HCT116 (cell line): ENCODE data around the gene AHNAK. TPM values are rescaled to one million over a fixed set of nuclear protein-coding genes. Genes with fewer than 3 reads are reported as not detected.

Experiments
- ATAC-seq: fragments of 200-7000 bp; cut with Tn5 transposase; 2 replicates; pipeline ENCODE4 v1.9.1; 2020; ENCODE audit warnings: mild to moderate bottlenecking, moderate library complexity
- BruUV-seq: library from RNA; stranded (reverse); fragments of 400-500 nt; replicated peaks from 2 replicates; lab custom pipeline; 2021; lab: Mats Ljungman, UMichigan
- CTCF ChIA-PET: fragments of 300-600 bp; sonication (Branson Sonifier 250); formaldehyde crosslinking; loops from one replicate; lab custom pipeline; 2021; ENCODE audit warnings: antibody characterized with exemption; lab: Charles Lee
- POLR2A ChIA-PET: fragments of 300-600, 350-600 bp; sonication (Branson Sonifier 250); formaldehyde crosslinking; loops from one replicate; lab custom pipeline; 2021; ENCODE audit warnings: antibody characterized with exemption; lab: Charles Lee
- RAD21 ChIA-PET, 2 experiments: fragments of 300-600 bp; sonication (Branson Sonifier 250); formaldehyde crosslinking; loops; one replicate each; lab custom pipeline; 2023; ENCODE audit warnings: low total read pairs in 2 of 2; ENCODE audit not compliant: uncharacterized antibody in 2 of 2, unreplicated experiment in 2 of 2, low non-redundant PET in 1 of 2; lab: Charles Lee
- DNase-seq: peaks from one replicate; pipeline ENCODE4 v3.0.0-alpha.2; 2010; ENCODE audit warnings: low read depth, low spot score
- H2AFZ ChIP-seq: fragments of 200-600 bp; shearing (Covaris generic), sonication (generic); 2 replicates; pipeline ENCODE4 v1.6.1; 2017; ENCODE audit warnings: low read depth, mixed run types, mixed read lengths, antibody characterized with exemption, low read length; ENCODE audit not compliant: poor library complexity, severe bottlenecking
- H3K27ac ChIP-seq: 2 replicates; pipeline ENCODE4 v1.5.1; 2012; ENCODE audit warnings: low read depth, low read length
- H3K27me3 ChIP-seq: fragments of 200-600 bp; sonication (generic); 2 replicates; pipeline ENCODE4 v1.6.1; 2016; ENCODE audit warnings: mixed run types, low read length, mixed read lengths; ENCODE audit not compliant: insufficient read depth
- H3K36me3 ChIP-seq, 2 experiments: fragments of 200-500 bp in 1 of 2; fragments of 200-600 bp in 1 of 2; sonication (Bioruptor generic) in 1 of 2; sonication (generic) in 1 of 2; 2 replicates each; pipeline versions ENCODE4 v1.5.1 to v1.6.1; 2014 to 2016; ENCODE audit warnings: low read length in 2 of 2, inconsistent platforms in 1 of 2, mixed read lengths in 1 of 2, mixed run types in 1 of 2; ENCODE audit not compliant: insufficient read depth in 2 of 2, control insufficient read depth in 1 of 2
- H3K4me1 ChIP-seq, 2 experiments: fragments of 200-600 bp in 1 of 2; sonication (generic) in 1 of 2; 2 replicates each; pipeline versions ENCODE4 v1.5.1 to v1.6.1; 2012 to 2017; ENCODE audit warnings: low read length in 2 of 2, inconsistent platforms in 1 of 2, mild to moderate bottlenecking in 1 of 2, mixed read lengths in 1 of 2, mixed run types in 1 of 2, moderate library complexity in 1 of 2; ENCODE audit not compliant: insufficient read depth in 2 of 2, control insufficient read depth in 1 of 2
- H3K4me2 ChIP-seq: fragments of 200-600 bp; sonication (generic); 2 replicates; pipeline ENCODE4 v1.6.1; 2017; ENCODE audit warnings: mixed run types, low read length, mixed read lengths
- H3K4me3 ChIP-seq, 2 experiments: fragments of 200-600 bp in 1 of 2; sonication (generic) in 1 of 2; replicated peaks in 1 of 2; 2 replicates each; pipeline ENCODE4 v1.5.1; 2011 to 2016; ENCODE audit warnings: low read length in 2 of 2, control low read depth in 1 of 2, low read depth in 1 of 2, mild to moderate bottlenecking in 1 of 2, mixed read lengths in 1 of 2, mixed run types in 1 of 2
- H3K79me2 ChIP-seq: fragments of 200-600 bp; sonication (generic); 2 replicates; pipeline ENCODE4 v1.6.1; 2017; ENCODE audit warnings: mild to moderate bottlenecking, mixed run types, low read length, moderate library complexity, mixed read lengths; ENCODE audit not compliant: insufficient read depth
- H3K9ac ChIP-seq: fragments of 200-600 bp; sonication (generic); 2 replicates; pipeline ENCODE4 v1.6.1; 2016; ENCODE audit warnings: low read length, mixed read lengths
- H3K9me2 ChIP-seq: fragments of 200-600 bp; sonication (generic), shearing (Covaris generic); 2 replicates; pipeline ENCODE4 v1.6.1; 2017; ENCODE audit warnings: mixed run types, mild to moderate bottlenecking, moderate library complexity; ENCODE audit not compliant: insufficient read depth
- H3K9me3 ChIP-seq, 2 experiments: fragments of 200-500 bp in 1 of 2; fragments of 200-600 bp in 1 of 2; sonication (Bioruptor generic) in 1 of 2; sonication (generic) in 1 of 2; 2 replicates each; pipeline ENCODE4 v1.6.1; 2014 to 2017; ENCODE audit warnings: low read length in 2 of 2, mixed read lengths in 2 of 2, inconsistent platforms in 1 of 2, low read depth in 1 of 2, mild to moderate bottlenecking in 1 of 2, mixed run types in 1 of 2, moderate library complexity in 1 of 2; ENCODE audit not compliant: control insufficient read depth in 1 of 2, insufficient read depth in 1 of 2
- H4K20me1 ChIP-seq: fragments of 200-600 bp; sonication (generic), shearing (Covaris generic); 2 replicates; pipeline ENCODE4 v1.6.1; 2017; ENCODE audit warnings: mixed run types, mild to moderate bottlenecking, moderate library complexity; ENCODE audit not compliant: insufficient read depth
- ATF3 ChIP-seq: IDR thresholded peaks from 2 replicates; pipeline ENCODE4 v1.6.1; 2012
- CEBPB ChIP-seq: IDR thresholded peaks from 2 replicates; pipeline ENCODE4 v1.6.1; 2012; ENCODE audit warnings: low read depth
- EZH2 ChIP-seq: fragments of 200-600 bp; sonication (generic); IDR thresholded peaks from 2 replicates; pipeline ENCODE4 v1.6.1; 2017; ENCODE audit warnings: antibody characterized with exemption, mixed run types
- MAX ChIP-seq: IDR thresholded peaks from 2 replicates; pipeline ENCODE4 v1.6.1; 2012
- POLR2AphosphoS5 ChIP-seq: IDR thresholded peaks from 2 replicates; pipeline ENCODE4 v1.6.1; 2011; ENCODE audit warnings: mild to moderate bottlenecking, low read depth, low read length, moderate library complexity
- RAD21 ChIP-seq: IDR thresholded peaks from 2 replicates; pipeline ENCODE4 v1.6.1; 2012; ENCODE audit warnings: low read depth, mild to moderate bottlenecking
- REST ChIP-seq: IDR thresholded peaks from 2 replicates; pipeline ENCODE4 v1.6.1; 2012; ENCODE audit warnings: low read depth
- SIN3A ChIP-seq: IDR thresholded peaks from 2 replicates; pipeline ENCODE4 v1.6.1; 2012; ENCODE audit warnings: low read depth
- SP1 ChIP-seq: IDR thresholded peaks from 2 replicates; pipeline ENCODE4 v1.6.1; 2012; ENCODE audit warnings: low read depth
- TCF7L2 ChIP-seq: IDR thresholded peaks from 2 replicates; pipeline ENCODE4 v1.7.0; 2011; ENCODE audit warnings: borderline replicate concordance, inconsistent platforms; ENCODE audit not compliant: insufficient read depth, insufficient read length; ENCODE audit errors: extremely low read depth
- YY1 ChIP-seq: IDR thresholded peaks from 2 replicates; pipeline ENCODE4 v1.6.1; 2011; ENCODE audit warnings: low read length, low read depth, moderate library complexity, mild to moderate bottlenecking; ENCODE audit not compliant: insufficient replicate concordance; ENCODE audit errors: extremely low read depth
- ZNF274 ChIP-seq: fragments of 200-500 bp; sonication (Bioruptor generic); IDR thresholded peaks from 2 replicates; pipeline ENCODE4 v1.6.1; 2014; ENCODE audit warnings: mild to moderate bottlenecking, low read depth, low read length, inconsistent platforms
- intact Hi-C: fragments of 100-400 bp; cut with micrococcal nuclease; formaldehyde crosslinking; loops from 2 replicates; pipeline ENCODE4 v1.10.0; 2022
- total RNA-seq: library from RNA; stranded (reverse); gene quantifications from one replicate; pipeline ENCODE4 v1.2.1, GENCODE V29; 2021; ENCODE audit not compliant: unreplicated experiment
- TF ChIP-seq, protein P1 (sequence below), 3 experiments: fragments of 200-600 bp in 1 of 3; sonication (generic) in 1 of 3; IDR thresholded peaks in 2 of 3; conservative IDR thresholded peaks in 1 of 3; 2 replicates each; pipeline ENCODE4 v1.5.1; 2012 to 2017; ENCODE audit warnings: low read depth in 2 of 3, low read length in 2 of 3, antibody characterized with exemption in 1 of 3, borderline replicate concordance in 1 of 3, control low read depth in 1 of 3, mild to moderate bottlenecking in 1 of 3, mixed read lengths in 1 of 3, mixed run types in 1 of 3, moderate library complexity in 1 of 3; ENCODE audit not compliant: insufficient read depth in 1 of 3

Gene AHNAK
- total RNA-seq, 1 experiment from 2014 or later, result 239 TPM

DNA sequence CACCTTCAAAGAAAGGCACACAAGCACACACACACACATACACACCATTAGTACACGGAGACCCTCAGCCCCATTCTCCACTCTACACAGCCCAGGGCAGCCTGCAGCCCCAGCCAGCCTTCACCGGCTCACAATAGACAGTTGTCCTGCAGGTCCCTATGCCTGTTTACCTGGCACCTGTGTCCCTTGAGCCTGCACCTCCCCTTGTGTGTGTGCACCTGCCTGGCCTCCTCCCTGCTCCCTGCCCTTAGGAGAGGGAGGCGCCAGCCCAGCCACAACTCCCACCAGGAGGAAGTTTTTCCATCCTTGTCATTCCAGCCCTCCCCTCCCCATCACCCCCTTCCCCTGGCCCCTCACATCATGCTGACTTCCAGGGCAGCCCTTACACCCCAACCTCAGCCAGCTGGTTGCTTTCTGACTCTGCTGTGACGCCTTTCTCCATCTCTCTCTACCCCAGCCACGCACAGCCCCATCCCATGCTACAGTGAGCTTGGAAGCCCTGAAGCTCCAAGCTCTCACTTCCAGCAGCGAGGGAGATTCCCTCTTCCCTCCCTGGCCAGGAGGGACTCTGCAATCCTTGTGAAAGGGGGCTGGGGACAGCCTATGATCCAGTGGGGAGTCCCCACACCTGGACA, 4.4 kb downstream of the AHNAK start:
- peak overlapping the region; percentile 100 for H3K9ac ChIP-seq
- ATAC-seq, result no peak
- ChIA-PET POLR2A (interaction anchor here (0.8 to 3.1 kb wide), 9 partner anchors 10 to 299 kb away, joined by 3 to 22 read pairs (median 6); no protein-coding TSS in a partner anchor), CTCF (interaction anchor here (0.9 to 3.6 kb wide), 20 partner anchors 11 to 147 kb away, joined by 3 to 62 read pairs (median 10); partner anchors contain the start of genes C11orf98, CSKMT, EEF1G and TUT1), RAD21 (interaction anchor here (0.8 to 2.7 kb wide), 12 partner anchors 11 to 147 kb away, joined by 3 to 27 read pairs (median 7); no protein-coding TSS in a partner anchor)
- peaks cover 93% of the 10 kb centered on the region for H3K79me2 ChIP-seq
- no peak for DNase-seq
- H3K4me3 ChIP-seq, result peak overlapping the region; percentile 12 to 98; a peak in 3 of 4 replicates
- H4K20me1 ChIP-seq, result peaks cover 19% of the 10 kb centered on the region; the same call in 1 of the 2 replicates
- peak overlapping the region; percentile 100 for H3K4me2 ChIP-seq
- no peak overlapping the region for H2AFZ ChIP-seq
- H3K27ac ChIP-seq, result peak overlapping the region; percentile 95
- no TSS peak for BruUV-seq
- intact Hi-C loops, result loop anchor here (1.0 to 2.0 kb wide), 3 partner anchors 45 to 161 kb away; no protein-coding TSS in a partner anchor
- TF ChIP-seq MAX, result no peak
- no peak for TF ChIP-seq RAD21
- no peak for TF ChIP-seq SIN3A
- TF ChIP-seq TCF7L2, result no peak
- TF ChIP-seq REST, result no peak
- TF ChIP-seq CEBPB, result no peak
- TF ChIP-seq, protein P1, sequence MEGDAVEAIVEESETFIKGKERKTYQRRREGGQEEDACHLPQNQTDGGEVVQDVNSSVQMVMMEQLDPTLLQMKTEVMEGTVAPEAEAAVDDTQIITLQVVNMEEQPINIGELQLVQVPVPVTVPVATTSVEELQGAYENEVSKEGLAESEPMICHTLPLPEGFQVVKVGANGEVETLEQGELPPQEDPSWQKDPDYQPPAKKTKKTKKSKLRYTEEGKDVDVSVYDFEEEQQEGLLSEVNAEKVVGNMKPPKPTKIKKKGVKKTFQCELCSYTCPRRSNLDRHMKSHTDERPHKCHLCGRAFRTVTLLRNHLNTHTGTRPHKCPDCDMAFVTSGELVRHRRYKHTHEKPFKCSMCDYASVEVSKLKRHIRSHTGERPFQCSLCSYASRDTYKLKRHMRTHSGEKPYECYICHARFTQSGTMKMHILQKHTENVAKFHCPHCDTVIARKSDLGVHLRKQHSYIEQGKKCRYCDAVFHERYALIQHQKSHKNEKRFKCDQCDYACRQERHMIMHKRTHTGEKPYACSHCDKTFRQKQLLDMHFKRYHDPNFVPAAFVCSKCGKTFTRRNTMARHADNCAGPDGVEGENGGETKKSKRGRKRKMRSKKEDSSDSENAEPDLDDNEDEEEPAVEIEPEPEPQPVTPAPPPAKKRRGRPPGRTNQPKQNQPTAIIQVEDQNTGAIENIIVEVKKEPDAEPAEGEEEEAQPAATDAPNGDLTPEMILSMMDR (IDR thresholded peaks at IDR 0.05 in 2 of 3, conservative IDR thresholded peaks at IDR 0.05 in 1 of 3; ENCODE audit: borderline replicate concordance in 1 of 3, insufficient read depth in 1 of 3, low read depth in 2 of 3, low read length in 2 of 3), result no peak
- no peak for TF ChIP-seq ZNF274
- TF ChIP-seq SP1, result no peak
- TF ChIP-seq POLR2AphosphoS5, result no peak
- no peak for TF ChIP-seq EZH2
- no peak for TF ChIP-seq ATF3
- TF ChIP-seq YY1, result no peak
- H3K9me3 ChIP-seq, result no peaks in the 10 kb centered on the region
- no peaks in the 10 kb centered on the region for H3K9me2 ChIP-seq
- no peaks in the 10 kb centered on the region for H3K36me3 ChIP-seq
- H3K4me1 ChIP-seq, result peaks cover 63 to 79% of the 10 kb centered on the region in 2 experiments
- no peaks in the 10 kb centered on the region for H3K27me3 ChIP-seq
